GM18508 (cell line): ENCODE results near the gene KLHL17.

Experiments used
- ATAC-seq: cut with Tn5 transposase; IDR thresholded peaks from one replicate; pipeline ENCODE4 v1.9.1; 2021; ENCODE audit warnings: moderate number of reproducible peaks; ENCODE audit not compliant: insufficient read depth, unreplicated experiment

Gene KLHL17

GRCh38 chr1:960363-961131 is at the start of gene KLHL17:
KLHL17 (plus strand) TSS chr1:960584; CDS start chr1:960694, 110 bp downstream.
- ATAC-seq = no peak

- no peak for ATAC-seq
These were observed 49.3 kb upstream of the KLHL17 start for GRCh38 chr1:910881-911721.

GRCh38 chr1:911875-912739 is 48.3 kb upstream of the KLHL17 start:
- ATAC-seq = no peak

- ATAC-seq = no peak
These were observed 47.6 kb upstream of the KLHL17 start for GRCh38 chr1:912740-913301.

GRCh38 chr1:913491-914130 is 46.8 kb upstream of the KLHL17 start:
- ATAC-seq = no peak

- no peak for ATAC-seq
These were observed 46.1 kb upstream of the KLHL17 start for GRCh38 chr1:914131-914890.

- ATAC-seq = no peak
These were observed 45.5 kb upstream of the KLHL17 start for GRCh38 chr1:914891-915280.

GRCh38 chr1:915295-916172 is 44.9 kb upstream of the KLHL17 start:
- ATAC-seq = no peak

GRCh38 chr1:916173-917075 is 44.0 kb upstream of the KLHL17 start:
- ATAC-seq = no peak

GRCh38 chr1:917076-917459 is 43.3 kb upstream of the KLHL17 start:
- ATAC-seq = no peak

- no peak for ATAC-seq
These were observed 42.8 kb upstream of the KLHL17 start for GRCh38 chr1:917466-918091.

GRCh38 chr1:918353-918752 is 42.0 kb upstream of the KLHL17 start:
- ATAC-seq = no peak

GRCh38 chr1:918843-919242 is 41.5 kb upstream of the KLHL17 start:
- ATAC-seq = no peak

GRCh38 chr1:919271-919872 is 41.0 kb upstream of the KLHL17 start:
- no peak for ATAC-seq

- ATAC-seq = no peak
These were observed 40.4 kb upstream of the KLHL17 start for GRCh38 chr1:920010-920409.

GRCh38 chr1:920521-920920 is 39.9 kb upstream of the KLHL17 start:
- ATAC-seq = no peak
